Osteoblast (primary cell): Measurements from ENCODE around the gene COG4. TPM values are rescaled to one million over a fixed set of nuclear protein-coding genes. Genes with fewer than 3 reads are reported as not detected.

Source experiments
- DNase-seq: peaks from one replicate; pipeline ENCODE4 v3.0.0; 2011; ENCODE audit warnings: low spot score, mixed read lengths; ENCODE audit not compliant: insufficient read length; ENCODE audit errors: missing footprints
- H2AFZ ChIP-seq: 2 replicates; pipeline ENCODE4 v1.6.0; 2011; ENCODE audit warnings: mild to moderate bottlenecking, low read length
- H3K27ac ChIP-seq: 2 replicates; pipeline ENCODE4 v1.5.1; 2011; ENCODE audit warnings: mild to moderate bottlenecking, low read depth, low read length, moderate library complexity
- H3K27me3 ChIP-seq: 2 replicates; pipeline ENCODE4 v1.6.0; 2012; ENCODE audit warnings: mild to moderate bottlenecking, control low read depth, inconsistent platforms, low read length, moderate library complexity; ENCODE audit not compliant: insufficient read depth
- H3K36me3 ChIP-seq: 2 replicates; pipeline ENCODE4 v1.5.1; 2011; ENCODE audit warnings: mild to moderate bottlenecking, low read length, control low read depth, moderate library complexity; ENCODE audit not compliant: insufficient read depth
- H3K4me1 ChIP-seq: 2 replicates; pipeline ENCODE4 v1.5.1; 2011; ENCODE audit warnings: mild to moderate bottlenecking, low read length, control low read depth, moderate library complexity; ENCODE audit not compliant: insufficient read depth
- H3K4me2 ChIP-seq: 2 replicates; pipeline ENCODE4 v1.6.0; 2011; ENCODE audit warnings: mild to moderate bottlenecking, low read length; ENCODE audit not compliant: insufficient read depth
- H3K4me3 ChIP-seq: fragments of 200-600 bp; sonication (generic); 3 replicates; pipeline ENCODE4 v1.5.1; 2012; ENCODE audit warnings: mild to moderate bottlenecking, low read length, inconsistent platforms; ENCODE audit not compliant: insufficient read depth
- H3K79me2 ChIP-seq: 2 replicates; pipeline ENCODE4 v1.6.0; 2012; ENCODE audit warnings: mild to moderate bottlenecking, low read length, control low read depth, inconsistent platforms; ENCODE audit not compliant: insufficient read depth
- H3K9me3 ChIP-seq: 2 replicates; pipeline ENCODE4 v1.5.1; 2011; ENCODE audit warnings: low read depth, low read length, control low read depth
- H4K20me1 ChIP-seq: 2 replicates; pipeline ENCODE4 v1.6.0; 2012; ENCODE audit warnings: mild to moderate bottlenecking, low read length, control low read depth; ENCODE audit not compliant: insufficient read depth
- total RNA-seq: library from RNA; depleted of rRNA; stranded (reverse); fragments of >200 nt; gene quantifications from 2 replicates; pipeline ENCODE4 v1.2.3, GENCODE V29; 2012
- TF ChIP-seq, protein P1 (sequence below): IDR thresholded peaks from 2 replicates; pipeline ENCODE4 v1.5.1; 2011; ENCODE audit warnings: mild to moderate bottlenecking, low read depth, low read length, moderate library complexity; ENCODE audit errors: extremely low read depth

COG4 gene
- total RNA-seq, 1 donor = 61.5 TPM

DNA sequence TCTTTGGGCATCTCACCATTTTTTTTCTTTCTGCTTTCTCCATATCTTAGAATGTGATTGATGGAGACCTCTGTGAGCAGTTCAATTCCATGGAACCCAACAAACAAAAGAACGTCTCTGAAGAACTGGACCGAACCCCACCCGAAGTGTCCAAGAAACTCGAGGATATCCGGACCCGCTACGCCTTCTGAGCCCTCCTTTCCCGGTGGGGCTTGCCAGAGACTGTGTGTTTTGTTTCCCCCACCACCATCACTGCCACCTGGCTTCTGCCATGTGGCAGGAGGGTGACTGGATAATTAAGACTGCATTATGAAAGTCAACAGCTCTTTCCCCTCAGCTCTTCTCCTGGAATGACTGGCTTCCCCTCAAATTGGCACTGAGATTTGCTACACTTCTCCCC, 48.3 kb upstream of the COG4 start:
- Histone ChIP-seq H3K27me3 (no peaks in the 10 kb centered on the region), H2AFZ (no peak overlapping the region), H3K9me3 (no peaks in the 10 kb centered on the region), H3K4me2 (no peak overlapping the region), H3K4me3 (no peak overlapping the region), H4K20me1 (peaks cover 8% of the 10 kb centered on the region), H3K27ac (no peak overlapping the region), H3K4me1 (peaks cover 68% of the 10 kb centered on the region), H3K79me2 (peaks cover 8% of the 10 kb centered on the region), H3K36me3 (peaks cover 79% of the 10 kb centered on the region)
- DNase-seq = no peak
- TF ChIP-seq, protein P1, sequence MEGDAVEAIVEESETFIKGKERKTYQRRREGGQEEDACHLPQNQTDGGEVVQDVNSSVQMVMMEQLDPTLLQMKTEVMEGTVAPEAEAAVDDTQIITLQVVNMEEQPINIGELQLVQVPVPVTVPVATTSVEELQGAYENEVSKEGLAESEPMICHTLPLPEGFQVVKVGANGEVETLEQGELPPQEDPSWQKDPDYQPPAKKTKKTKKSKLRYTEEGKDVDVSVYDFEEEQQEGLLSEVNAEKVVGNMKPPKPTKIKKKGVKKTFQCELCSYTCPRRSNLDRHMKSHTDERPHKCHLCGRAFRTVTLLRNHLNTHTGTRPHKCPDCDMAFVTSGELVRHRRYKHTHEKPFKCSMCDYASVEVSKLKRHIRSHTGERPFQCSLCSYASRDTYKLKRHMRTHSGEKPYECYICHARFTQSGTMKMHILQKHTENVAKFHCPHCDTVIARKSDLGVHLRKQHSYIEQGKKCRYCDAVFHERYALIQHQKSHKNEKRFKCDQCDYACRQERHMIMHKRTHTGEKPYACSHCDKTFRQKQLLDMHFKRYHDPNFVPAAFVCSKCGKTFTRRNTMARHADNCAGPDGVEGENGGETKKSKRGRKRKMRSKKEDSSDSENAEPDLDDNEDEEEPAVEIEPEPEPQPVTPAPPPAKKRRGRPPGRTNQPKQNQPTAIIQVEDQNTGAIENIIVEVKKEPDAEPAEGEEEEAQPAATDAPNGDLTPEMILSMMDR = no peak

DNA sequence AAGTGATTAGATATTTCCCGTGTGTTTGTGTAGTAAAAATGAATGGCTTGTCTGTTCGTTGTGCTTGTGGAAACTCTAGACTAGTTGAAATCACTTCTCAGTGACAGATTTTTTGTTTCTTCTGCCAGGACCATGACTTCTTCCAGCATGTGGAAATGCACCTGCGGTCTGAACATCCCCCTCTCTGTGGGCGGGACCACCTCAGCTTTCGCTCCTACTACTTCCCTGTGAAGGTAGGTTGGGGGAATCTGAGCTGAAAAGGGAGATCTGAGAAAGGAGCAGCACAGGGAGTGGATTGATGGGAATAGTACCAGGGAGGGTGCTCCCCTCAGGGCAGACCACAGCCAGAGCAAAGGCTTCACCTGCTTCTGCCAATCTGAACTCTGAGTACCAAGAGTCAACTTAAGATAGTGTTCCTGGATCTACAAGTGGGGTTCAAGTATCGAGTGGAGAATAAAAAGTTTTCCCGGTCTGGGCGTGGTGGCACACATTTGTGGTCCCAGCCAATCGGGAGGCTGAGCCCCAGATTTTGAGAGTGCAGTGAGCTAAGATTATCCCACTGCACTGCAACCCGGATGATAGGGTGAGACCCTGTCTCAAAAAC, 47.7 kb upstream of the COG4 start:
- no peaks in the 10 kb centered on the region for H3K27me3 ChIP-seq
- no peak overlapping the region for H3K4me3 ChIP-seq
- no peak overlapping the region for H2AFZ ChIP-seq
- H3K4me2 ChIP-seq = no peak overlapping the region
- H4K20me1 ChIP-seq = peaks cover 8% of the 10 kb centered on the region
- H3K36me3 ChIP-seq = peaks cover 83% of the 10 kb centered on the region
- TF ChIP-seq, protein P1 = no peak
- H3K9me3 ChIP-seq = no peaks in the 10 kb centered on the region
- DNase-seq = no peak
- H3K27ac ChIP-seq = no peak overlapping the region
- H3K79me2 ChIP-seq = peaks cover 8% of the 10 kb centered on the region
- peaks cover 63% of the 10 kb centered on the region for H3K4me1 ChIP-seq

DNA sequence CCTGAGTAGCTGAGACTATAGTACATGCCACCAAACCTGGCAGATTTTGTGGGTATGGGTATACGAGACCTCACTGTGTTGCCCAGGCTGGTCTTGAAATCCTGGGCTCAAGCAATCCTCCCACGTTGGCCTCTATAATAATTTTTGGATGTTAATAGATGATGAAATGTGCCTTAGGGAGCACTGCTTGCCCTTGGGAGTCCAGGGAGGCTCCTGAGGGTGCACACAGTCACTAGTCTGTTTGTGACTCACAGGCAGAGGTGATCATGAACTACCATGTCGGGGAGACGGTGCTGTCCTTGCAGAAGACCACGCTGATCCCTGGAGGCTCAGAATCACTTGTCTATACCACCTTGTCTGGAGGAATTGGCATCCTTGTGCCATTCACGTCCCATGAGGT, 46.4 kb upstream of the COG4 start:
- Histone ChIP-seq H3K4me2 (no peak overlapping the region), H3K27me3 (no peaks in the 10 kb centered on the region), H2AFZ (no peak overlapping the region), H3K79me2 (peaks cover 17% of the 10 kb centered on the region), H3K4me1 (peaks cover 51% of the 10 kb centered on the region), H3K4me3 (no peak overlapping the region), H3K36me3 (peaks cover 82% of the 10 kb centered on the region), H3K9me3 (no peaks in the 10 kb centered on the region), H4K20me1 (peaks cover 8% of the 10 kb centered on the region), H3K27ac (peak overlapping the region; percentile 9)
- no peak for DNase-seq
- TF ChIP-seq, protein P1 = no peak

DNA sequence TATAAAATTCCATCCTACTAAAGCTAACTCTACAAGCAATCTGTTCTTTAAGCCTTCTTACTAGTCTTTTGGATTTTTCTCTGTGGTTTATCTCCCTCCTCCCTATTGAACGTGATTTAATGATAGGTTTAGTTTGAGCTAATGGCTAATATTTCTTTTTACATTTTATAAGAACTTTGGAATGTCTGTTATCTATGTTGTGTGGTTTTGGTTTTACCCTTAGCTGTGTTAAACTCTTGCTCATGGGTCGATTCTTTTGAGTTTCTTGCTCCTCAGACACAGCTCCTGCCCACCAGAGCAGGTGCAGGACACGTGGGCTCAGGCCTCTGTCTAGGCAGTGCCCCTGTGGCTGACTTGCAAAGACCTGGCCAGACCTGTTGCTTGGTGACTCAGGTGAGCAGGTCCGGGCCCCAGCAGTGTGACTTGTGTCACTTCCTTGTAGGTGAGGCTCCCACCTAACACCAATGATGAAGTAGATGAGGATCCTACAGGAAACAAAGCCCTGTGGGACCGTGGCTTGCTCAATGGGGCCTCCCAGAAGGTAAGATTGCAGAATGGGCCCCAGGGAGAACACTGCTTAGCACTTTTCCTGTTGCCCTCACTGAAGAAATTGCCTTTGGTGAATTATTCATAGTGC, 45.4 kb upstream of the COG4 start:
- Histone ChIP-seq H3K9me3 (no peaks in the 10 kb centered on the region), H3K4me3 (no peak overlapping the region), H2AFZ (no peak overlapping the region), H3K27me3 (no peaks in the 10 kb centered on the region), H4K20me1 (peaks cover 8% of the 10 kb centered on the region), H3K4me2 (no peak overlapping the region), H3K79me2 (peaks cover 21% of the 10 kb centered on the region), H3K4me1 (peaks cover 44% of the 10 kb centered on the region), H3K36me3 (peaks cover 89% of the 10 kb centered on the region), H3K27ac (peak overlapping the region; percentile 36)
- TF ChIP-seq, protein P1 = no peak
- peak; percentile 44 for DNase-seq
